Endothelial cell of umbilical vein (primary cell): ENCODE results near the gene PCSK6. TPM values are rescaled to one million over a fixed set of nuclear protein-coding genes. Genes with fewer than 3 reads are reported as not detected.
"Not testable (repeated sequence)": the region's sequence is repeated elsewhere in the genome, so short reads cannot be mapped to it uniquely, and the experiment has no call there.

Source experiments
- BruUV-seq: library from RNA; stranded (reverse); fragments of 400-500 nt; replicated peaks from 2 replicates; lab custom pipeline; 2021; lab: Mats Ljungman, UMichigan
- CTCF ChIA-PET: fragments of 300-600, 350-600 bp; sonication (Branson Sonifier 250); formaldehyde crosslinking; loops from one replicate; lab custom pipeline; 2021; ENCODE audit warnings: antibody characterized with exemption, inconsistent platforms; lab: Charles Lee
- POLR2A ChIA-PET: fragments of 300-600, 350-600 bp; sonication (Branson Sonifier 250); formaldehyde crosslinking; loops from one replicate; lab custom pipeline; 2021; ENCODE audit warnings: antibody characterized with exemption, inconsistent platforms; lab: Charles Lee
- DNase-seq: peaks from one replicate; pipeline ENCODE4 v3.0.0-alpha.2; 2011; ENCODE audit warnings: low read depth, low spot score
- FAIRE-seq: peaks from 2 replicates; lab custom pipeline; 2011; peaks lifted over from hg19 to GRCh38; lab: Jason Lieb, UNC
- H2AFZ ChIP-seq: 2 replicates; pipeline ENCODE4 v1.6.0; 2012; ENCODE audit warnings: low read depth, low read length, control low read depth, inconsistent platforms
- H3K27ac ChIP-seq: 2 replicates; pipeline ENCODE4 v1.5.1; 2011; ENCODE audit warnings: low read depth, mild to moderate bottlenecking, control low read depth, low read length, moderate library complexity; ENCODE audit not compliant: insufficient read depth
- H3K27me3 ChIP-seq, 2 experiments: 2 replicates each; pipeline versions ENCODE4 v1.6.0 to v1.6.1; 2011; ENCODE audit warnings: low read length in 2 of 2, mixed read lengths in 1 of 2; ENCODE audit not compliant: control insufficient read depth in 2 of 2, insufficient read depth in 2 of 2
- H3K36me3 ChIP-seq, 2 experiments: 2 replicates in 1 of 2; 3 replicates in 1 of 2; pipeline ENCODE4 v1.5.1; 2011; ENCODE audit warnings: low read length in 2 of 2, mild to moderate bottlenecking in 1 of 2, moderate library complexity in 1 of 2; ENCODE audit not compliant: control insufficient read depth in 2 of 2, insufficient read depth in 2 of 2; ENCODE audit errors: extremely low read depth in 1 of 2
- H3K4me1 ChIP-seq: 3 replicates; pipeline ENCODE4 v1.5.1; 2011; ENCODE audit warnings: mild to moderate bottlenecking, low read length; ENCODE audit not compliant: control insufficient read depth, insufficient read depth; ENCODE audit errors: extremely low read depth
- H3K4me2 ChIP-seq: 2 replicates; pipeline ENCODE4 v1.6.1; 2011; ENCODE audit warnings: low read length, control low read depth, mixed read lengths; ENCODE audit not compliant: insufficient read depth
- H3K4me3 ChIP-seq, 3 experiments: fragments of 200-600 bp in 1 of 3; sonication (generic), shearing (Covaris generic) in 1 of 3; replicated peaks in 1 of 3; 2 replicates each; pipeline ENCODE4 v1.5.1; 2011 to 2016; ENCODE audit warnings: control low read depth in 3 of 3, low read length in 3 of 3, mild to moderate bottlenecking in 2 of 3, inconsistent platforms in 1 of 3, low read depth in 1 of 3, moderate library complexity in 1 of 3; ENCODE audit not compliant: insufficient read depth in 1 of 3
- H3K79me2 ChIP-seq: 2 replicates; pipeline ENCODE4 v1.6.0; 2012; ENCODE audit warnings: low read length, inconsistent platforms; ENCODE audit not compliant: control insufficient read depth, insufficient read depth
- H3K9ac ChIP-seq: replicated peaks from 2 replicates; pipeline ENCODE3; 2011; ENCODE audit warnings: low read length, control low read depth; ENCODE audit not compliant: insufficient read depth; ENCODE audit errors: extremely low read depth
- H3K9me1 ChIP-seq: replicated peaks from 3 replicates; pipeline ENCODE4 v1.6.0; 2011; ENCODE audit warnings: mild to moderate bottlenecking, low read length; ENCODE audit not compliant: control insufficient read depth, insufficient read depth; ENCODE audit errors: extremely low read depth
- H3K9me3 ChIP-seq: replicated peaks from 2 replicates; pipeline ENCODE4 v1.5.1; 2012; ENCODE audit warnings: low read length, inconsistent platforms; ENCODE audit not compliant: control insufficient read depth, insufficient read depth
- H4K20me1 ChIP-seq: replicated peaks from 2 replicates; pipeline ENCODE3; 2011; ENCODE audit warnings: mild to moderate bottlenecking, low read length; ENCODE audit not compliant: control insufficient read depth, insufficient read depth; ENCODE audit errors: extremely low read depth
- EZH2 ChIP-seq: IDR thresholded peaks from 2 replicates; pipeline ENCODE4 v1.6.1; 2012; ENCODE audit warnings: borderline replicate concordance, low read depth, mild to moderate bottlenecking, moderate library complexity, low read length, inconsistent platforms; ENCODE audit not compliant: severe bottlenecking
- FOS ChIP-seq: IDR thresholded peaks from 2 replicates; pipeline ENCODE4 v1.6.1; 2011; ENCODE audit warnings: mild to moderate bottlenecking, low read length, moderate library complexity, borderline replicate concordance; ENCODE audit not compliant: insufficient read depth
- GATA2 ChIP-seq: IDR thresholded peaks from 2 replicates; pipeline ENCODE4 v1.7.0; 2011; ENCODE audit warnings: low read depth, mild to moderate bottlenecking, moderate library complexity, mixed read lengths, low read length; ENCODE audit not compliant: insufficient read length, insufficient read depth
- JUN ChIP-seq: IDR thresholded peaks from 2 replicates; pipeline ENCODE4 v1.6.1; 2011; ENCODE audit warnings: borderline replicate concordance, low read depth; ENCODE audit not compliant: insufficient read length, insufficient read depth
- MYC ChIP-seq: IDR thresholded peaks from one replicate; pipeline ENCODE4 v1.6.1; 2011; ENCODE audit warnings: mild to moderate bottlenecking, low read depth, low read length
- POLR2A ChIP-seq: IDR thresholded peaks from 2 replicates; pipeline ENCODE4 v1.6.1; 2012; ENCODE audit warnings: low read depth, mild to moderate bottlenecking, control low read depth, low read length
- POLR2AphosphoS5 ChIP-seq: IDR thresholded peaks from 2 replicates; pipeline ENCODE4 v1.6.1; 2012; ENCODE audit warnings: low read depth, mild to moderate bottlenecking, control low read depth, low read length, moderate library complexity; ENCODE audit not compliant: insufficient read depth
- dilution Hi-C: fragments of 300-500 bp; cut with MboI; formaldehyde crosslinking; loops from one replicate; pipeline ENCODE4 v1.15.0; 2019; ENCODE audit warnings: low sequenced_read_pairs; ENCODE audit not compliant: extremely low pct_ligation_motif_present
- intact Hi-C: fragments of 100-400 bp; cut with micrococcal nuclease; formaldehyde crosslinking; loops from one replicate; pipeline ENCODE4 v1.10.0; 2022
- polyA plus RNA-seq, 4 experiments: library from polyadenylated mRNA; depleted of rRNA in 3 of 4; stranded (reverse) in 3 of 4; unstranded in 1 of 4; fragments of >200 nt; gene quantifications; 2 replicates each; pipeline versions ENCODE4 v1.2.1 to v1.2.3, GENCODE V29; 2011 to 2012; ENCODE audit warnings: missing spikeins in 1 of 4
- total RNA-seq: library from RNA; stranded (reverse); gene quantifications from 2 replicates; pipeline ENCODE4 v1.2.3, GENCODE V29; 2021
- TF ChIP-seq, protein P1 (sequence below): IDR thresholded peaks from 2 replicates; pipeline ENCODE4 v1.6.1; 2011; ENCODE audit not compliant: insufficient read depth, insufficient read length
- TF ChIP-seq, protein P2 (sequence below), 2 donors: IDR thresholded peaks; 1 replicate in 1 of 2; 2 replicates in 1 of 2; pipeline ENCODE4 v1.5.1; 2011; ENCODE audit warnings: low read length in 2 of 2, mild to moderate bottlenecking in 2 of 2, moderate library complexity in 2 of 2, control low read depth in 1 of 2, inconsistent platforms in 1 of 2, low read depth in 1 of 2; ENCODE audit not compliant: insufficient read depth in 1 of 2; ENCODE audit errors: extremely low read depth in 1 of 2

The PCSK6 gene
- total and polyA plus RNA-seq, 2 donors (not counting 3 experiments of a cell fraction or from before 2014, with no cell fraction given): 0.18 to 0.69 TPM

DNA sequence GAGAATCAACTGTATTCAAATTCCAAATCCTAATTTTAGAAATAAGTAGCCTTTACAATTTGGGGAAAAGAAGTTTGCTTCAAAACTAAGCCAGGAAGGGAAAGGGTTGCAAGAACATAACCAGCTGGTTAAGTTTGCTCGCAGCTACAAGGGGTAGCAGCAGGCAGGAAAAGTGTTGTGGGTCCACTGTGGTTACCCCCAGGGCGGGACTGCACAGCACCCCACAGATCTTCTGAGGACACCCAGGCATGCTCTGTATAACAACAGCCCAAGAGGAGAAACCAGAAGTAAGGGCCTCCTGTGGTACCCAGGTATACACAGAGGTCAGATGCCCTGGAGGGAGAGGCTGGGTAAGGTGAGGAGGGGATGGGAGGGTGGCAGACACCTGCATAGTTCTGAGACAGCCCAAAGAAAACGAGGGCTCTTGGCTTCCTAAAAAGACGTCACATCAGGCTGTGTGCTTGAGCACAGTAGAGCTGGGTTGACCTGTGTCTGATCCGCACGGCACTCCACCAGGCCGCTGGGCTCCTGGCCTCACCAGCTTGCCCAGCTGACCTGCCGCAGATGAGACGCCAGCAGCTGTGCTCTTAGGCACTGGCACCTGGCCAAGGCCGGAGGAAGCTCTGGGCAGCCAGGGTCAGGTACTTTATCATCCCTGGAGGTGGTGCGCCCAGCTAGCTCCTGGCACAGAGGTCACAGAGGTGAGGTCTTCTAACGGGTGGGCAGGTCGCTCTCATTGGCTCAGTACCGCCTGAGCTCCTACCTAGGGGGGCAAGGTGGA, 112.7 kb downstream of the PCSK6 start:
- no peaks in the 10 kb centered on the region for H3K9me3 ChIP-seq
- intact Hi-C loops (no loop called here), dilution Hi-C loops (no loop called here)
- CTCF ChIA-PET: no interaction called here
- H2AFZ ChIP-seq: no peak overlapping the region
- H3K4me2 ChIP-seq: no peak overlapping the region
- POLR2A ChIA-PET: no interaction called here
- no peak overlapping the region for H3K9ac ChIP-seq
- no peak overlapping the region for H3K27ac ChIP-seq
- H3K9me1 ChIP-seq: no peaks in the 10 kb centered on the region
- no peak overlapping the region for H3K4me3 ChIP-seq
- H3K27me3 ChIP-seq: peaks cover 0 to 2% of the 10 kb centered on the region in 2 experiments
- H3K36me3 ChIP-seq: no peaks in the 10 kb centered on the region
- TF ChIP-seq, protein P1, sequence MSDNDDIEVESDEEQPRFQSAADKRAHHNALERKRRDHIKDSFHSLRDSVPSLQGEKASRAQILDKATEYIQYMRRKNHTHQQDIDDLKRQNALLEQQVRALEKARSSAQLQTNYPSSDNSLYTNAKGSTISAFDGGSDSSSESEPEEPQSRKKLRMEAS: no peak
- no peak for TF ChIP-seq FOS
- TF ChIP-seq POLR2A: no peak
- TF ChIP-seq EZH2: no peak
- TF ChIP-seq MYC: no peak
- TF ChIP-seq, protein P2, sequence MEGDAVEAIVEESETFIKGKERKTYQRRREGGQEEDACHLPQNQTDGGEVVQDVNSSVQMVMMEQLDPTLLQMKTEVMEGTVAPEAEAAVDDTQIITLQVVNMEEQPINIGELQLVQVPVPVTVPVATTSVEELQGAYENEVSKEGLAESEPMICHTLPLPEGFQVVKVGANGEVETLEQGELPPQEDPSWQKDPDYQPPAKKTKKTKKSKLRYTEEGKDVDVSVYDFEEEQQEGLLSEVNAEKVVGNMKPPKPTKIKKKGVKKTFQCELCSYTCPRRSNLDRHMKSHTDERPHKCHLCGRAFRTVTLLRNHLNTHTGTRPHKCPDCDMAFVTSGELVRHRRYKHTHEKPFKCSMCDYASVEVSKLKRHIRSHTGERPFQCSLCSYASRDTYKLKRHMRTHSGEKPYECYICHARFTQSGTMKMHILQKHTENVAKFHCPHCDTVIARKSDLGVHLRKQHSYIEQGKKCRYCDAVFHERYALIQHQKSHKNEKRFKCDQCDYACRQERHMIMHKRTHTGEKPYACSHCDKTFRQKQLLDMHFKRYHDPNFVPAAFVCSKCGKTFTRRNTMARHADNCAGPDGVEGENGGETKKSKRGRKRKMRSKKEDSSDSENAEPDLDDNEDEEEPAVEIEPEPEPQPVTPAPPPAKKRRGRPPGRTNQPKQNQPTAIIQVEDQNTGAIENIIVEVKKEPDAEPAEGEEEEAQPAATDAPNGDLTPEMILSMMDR (IDR thresholded peaks at IDR 0.05; ENCODE audit: extremely low read depth in 1 of 2, insufficient read depth in 1 of 2, low read depth in 1 of 2, low read length in 2 of 2): no peak
- no peak for TF ChIP-seq GATA2
- no peak for TF ChIP-seq JUN
- TF ChIP-seq POLR2AphosphoS5: no peak
- DNase-seq: no peak
- no TSS peak for BruUV-seq
- H3K4me1 ChIP-seq: no peaks in the 10 kb centered on the region
- H4K20me1 ChIP-seq: no peaks in the 10 kb centered on the region
- no peaks in the 10 kb centered on the region for H3K79me2 ChIP-seq
- no peak for FAIRE-seq

DNA sequence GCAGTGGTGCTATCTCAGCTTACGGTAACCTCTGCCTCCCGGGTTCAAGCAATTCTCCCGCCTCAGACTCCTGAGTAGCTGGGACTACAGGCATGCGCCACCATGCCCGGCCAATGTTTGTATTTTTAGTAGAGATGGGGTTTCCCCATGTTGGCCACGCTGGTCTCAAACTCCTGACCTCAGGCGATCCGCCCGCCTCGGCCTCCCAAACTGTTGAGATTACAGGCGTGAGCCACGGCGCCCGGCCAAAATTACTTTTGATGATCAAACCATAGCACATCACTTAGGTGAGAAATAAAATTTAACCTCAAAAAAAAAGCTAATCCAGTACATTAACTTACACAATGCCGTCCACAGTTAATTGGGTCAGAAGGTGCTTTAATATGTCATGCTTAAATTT, 114.5 kb downstream of the PCSK6 start:
- FAIRE-seq, H3K79me2 ChIP-seq, H3K4me3 ChIP-seq, H3K9me3 ChIP-seq, H3K4me2 ChIP-seq, H2AFZ ChIP-seq, H3K9me1 ChIP-seq, H3K27ac ChIP-seq, DNase-seq, H3K4me1 ChIP-seq, intact Hi-C loops, H3K27me3 ChIP-seq, H3K9ac ChIP-seq, BruUV-seq, H4K20me1 ChIP-seq, CTCF ChIA-PET, H3K36me3 ChIP-seq, POLR2A ChIA-PET, dilution Hi-C loops: not testable (repeated sequence)
